Measurements from ENCODE around the gene CD226. TPM values are rescaled to one million over a fixed set of nuclear protein-coding genes. Genes with fewer than 3 reads are reported as not detected.

CD226 gene
- total RNA-seq, 1 experiment from 2014 or later: 1.2 TPM

DNA sequence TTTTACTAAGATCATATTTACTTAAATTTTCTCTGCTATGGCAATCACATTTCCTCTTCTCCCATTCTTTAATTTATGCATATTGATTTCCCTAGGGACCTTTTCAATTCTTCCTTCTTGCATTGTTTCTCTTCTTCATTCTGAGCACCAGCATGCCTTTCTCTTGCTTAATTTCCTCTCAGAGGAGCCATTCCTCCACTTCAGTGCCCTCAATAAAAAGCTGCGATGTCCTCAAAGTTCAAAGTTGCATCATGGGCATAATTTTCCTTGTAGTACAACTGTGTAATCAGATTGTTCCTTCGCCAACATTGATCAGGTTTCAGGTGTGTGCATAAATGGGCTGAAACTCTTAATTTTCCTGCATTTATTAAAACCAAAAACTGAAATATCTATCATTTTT, 21.8 kb upstream of the CD226 start:
- ChIA-PET CTCF (no interaction called here), RAD21 (ENCODE audit: low non-redundant PET in 1 of 2, low total read pairs in 2 of 2, uncharacterized antibody in 2 of 2, unreplicated experiment in 2 of 2) (no interaction called here), POLR2A (no interaction called here)
- H3K36me3 ChIP-seq (ENCODE audit: control insufficient read depth in 1 of 2, insufficient read depth in 2 of 2, low read length in 2 of 2): no peaks in the 10 kb centered on the region
- H3K27me3 ChIP-seq (ENCODE audit: insufficient read depth, low read length): no peaks in the 10 kb centered on the region
- no peak overlapping the region for H3K4me2 ChIP-seq (ENCODE audit: low read length)
- H3K4me3 ChIP-seq (replicated peaks in 1 of 2; ENCODE audit: low read depth in 1 of 2, low read length in 2 of 2): no peak overlapping the region
- no peaks in the 10 kb centered on the region for H3K9me2 ChIP-seq (ENCODE audit: insufficient read depth)
- DNase-seq (ENCODE audit: low read depth, low spot score): no peak
- intact Hi-C loops (cut with micrococcal nuclease): no loop called here
- H4K20me1 ChIP-seq (ENCODE audit: insufficient read depth): no peaks in the 10 kb centered on the region; the same call in 1 of the 2 replicates
- no peaks in the 10 kb centered on the region for H3K4me1 ChIP-seq (ENCODE audit: control insufficient read depth in 1 of 2, insufficient read depth in 2 of 2, low read length in 2 of 2)
- no peak for TF ChIP-seq CEBPB (IDR thresholded peaks at IDR 0.05; ENCODE audit: low read depth)
- TF ChIP-seq, protein P1, sequence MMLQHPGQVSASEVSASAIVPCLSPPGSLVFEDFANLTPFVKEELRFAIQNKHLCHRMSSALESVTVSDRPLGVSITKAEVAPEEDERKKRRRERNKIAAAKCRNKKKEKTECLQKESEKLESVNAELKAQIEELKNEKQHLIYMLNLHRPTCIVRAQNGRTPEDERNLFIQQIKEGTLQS (IDR thresholded peaks at IDR 0.05): no peak
- no peak overlapping the region for H3K9ac ChIP-seq (ENCODE audit: low read length)
- H3K79me2 ChIP-seq (ENCODE audit: insufficient read depth, low read length): no peaks in the 10 kb centered on the region
- no peak for ATAC-seq
- H3K27ac ChIP-seq (ENCODE audit: low read depth, low read length): no peak overlapping the region
- no peak overlapping the region for H2AFZ ChIP-seq (ENCODE audit: low read depth, low read length, poor library complexity, severe bottlenecking)
- BruUV-seq (replicated peaks): no TSS peak
- no peaks in the 10 kb centered on the region for H3K9me3 ChIP-seq (ENCODE audit: control insufficient read depth in 1 of 2, insufficient read depth in 1 of 2, low read depth in 1 of 2, low read length in 2 of 2)

DNA sequence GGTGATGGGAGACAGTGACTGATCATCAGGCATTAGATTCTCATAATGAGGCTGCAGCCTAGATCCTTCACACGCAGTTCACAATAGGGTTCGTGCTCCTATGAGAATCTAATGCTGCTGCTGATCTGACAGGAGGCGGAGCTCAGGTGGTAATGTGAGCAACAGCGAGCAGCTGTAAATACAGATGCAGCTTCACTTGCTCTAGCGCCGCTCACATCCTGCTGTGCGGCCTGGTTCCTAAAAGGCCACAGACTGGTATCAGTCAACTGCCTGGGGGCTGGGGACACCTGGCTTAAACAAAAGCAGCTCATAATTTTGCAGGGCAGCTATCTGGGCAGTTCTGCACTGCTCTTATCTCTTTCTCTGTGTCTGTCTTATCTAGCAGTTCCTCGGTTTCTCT, 20.4 kb upstream of the CD226 start:
- Histone ChIP-seq H3K9ac (ENCODE audit: low read length) (no peak overlapping the region), H2AFZ (ENCODE audit: low read depth, low read length, poor library complexity, severe bottlenecking) (no peak overlapping the region), H3K9me3 (ENCODE audit: control insufficient read depth in 1 of 2, insufficient read depth in 1 of 2, low read depth in 1 of 2, low read length in 2 of 2) (no peaks in the 10 kb centered on the region), H3K4me2 (ENCODE audit: low read length) (no peak overlapping the region), H3K27me3 (ENCODE audit: insufficient read depth, low read length) (no peaks in the 10 kb centered on the region), H3K36me3 (ENCODE audit: control insufficient read depth in 1 of 2, insufficient read depth in 2 of 2, low read length in 2 of 2) (no peaks in the 10 kb centered on the region), H3K27ac (ENCODE audit: low read depth, low read length) (no peak overlapping the region), H3K4me3 (replicated peaks in 1 of 2; ENCODE audit: low read depth in 1 of 2, low read length in 2 of 2) (no peak overlapping the region), H3K79me2 (ENCODE audit: insufficient read depth, low read length) (no peaks in the 10 kb centered on the region), H3K4me1 (ENCODE audit: control insufficient read depth in 1 of 2, insufficient read depth in 2 of 2, low read length in 2 of 2) (no peaks in the 10 kb centered on the region), H3K9me2 (ENCODE audit: insufficient read depth) (no peaks in the 10 kb centered on the region), H4K20me1 (ENCODE audit: insufficient read depth) (no peaks in the 10 kb centered on the region; the same call in 1 of the 2 replicates)
- BruUV-seq (replicated peaks): no TSS peak
- ChIA-PET POLR2A (no interaction called here), RAD21 (ENCODE audit: low non-redundant PET in 1 of 2, low total read pairs in 2 of 2, uncharacterized antibody in 2 of 2, unreplicated experiment in 2 of 2) (no interaction called here), CTCF (no interaction called here)
- intact Hi-C loops (cut with micrococcal nuclease): no loop called here
- ATAC-seq: no peak
- no peak for DNase-seq (ENCODE audit: low read depth, low spot score)
- no peak for TF ChIP-seq SIN3A (IDR thresholded peaks at IDR 0.05; ENCODE audit: low read depth)
- TF ChIP-seq, protein P2, sequence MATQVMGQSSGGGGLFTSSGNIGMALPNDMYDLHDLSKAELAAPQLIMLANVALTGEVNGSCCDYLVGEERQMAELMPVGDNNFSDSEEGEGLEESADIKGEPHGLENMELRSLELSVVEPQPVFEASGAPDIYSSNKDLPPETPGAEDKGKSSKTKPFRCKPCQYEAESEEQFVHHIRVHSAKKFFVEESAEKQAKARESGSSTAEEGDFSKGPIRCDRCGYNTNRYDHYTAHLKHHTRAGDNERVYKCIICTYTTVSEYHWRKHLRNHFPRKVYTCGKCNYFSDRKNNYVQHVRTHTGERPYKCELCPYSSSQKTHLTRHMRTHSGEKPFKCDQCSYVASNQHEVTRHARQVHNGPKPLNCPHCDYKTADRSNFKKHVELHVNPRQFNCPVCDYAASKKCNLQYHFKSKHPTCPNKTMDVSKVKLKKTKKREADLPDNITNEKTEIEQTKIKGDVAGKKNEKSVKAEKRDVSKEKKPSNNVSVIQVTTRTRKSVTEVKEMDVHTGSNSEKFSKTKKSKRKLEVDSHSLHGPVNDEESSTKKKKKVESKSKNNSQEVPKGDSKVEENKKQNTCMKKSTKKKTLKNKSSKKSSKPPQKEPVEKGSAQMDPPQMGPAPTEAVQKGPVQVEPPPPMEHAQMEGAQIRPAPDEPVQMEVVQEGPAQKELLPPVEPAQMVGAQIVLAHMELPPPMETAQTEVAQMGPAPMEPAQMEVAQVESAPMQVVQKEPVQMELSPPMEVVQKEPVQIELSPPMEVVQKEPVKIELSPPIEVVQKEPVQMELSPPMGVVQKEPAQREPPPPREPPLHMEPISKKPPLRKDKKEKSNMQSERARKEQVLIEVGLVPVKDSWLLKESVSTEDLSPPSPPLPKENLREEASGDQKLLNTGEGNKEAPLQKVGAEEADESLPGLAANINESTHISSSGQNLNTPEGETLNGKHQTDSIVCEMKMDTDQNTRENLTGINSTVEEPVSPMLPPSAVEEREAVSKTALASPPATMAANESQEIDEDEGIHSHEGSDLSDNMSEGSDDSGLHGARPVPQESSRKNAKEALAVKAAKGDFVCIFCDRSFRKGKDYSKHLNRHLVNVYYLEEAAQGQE (IDR thresholded peaks at IDR 0.05; ENCODE audit: low read depth): no peak
- TF ChIP-seq, protein P3, sequence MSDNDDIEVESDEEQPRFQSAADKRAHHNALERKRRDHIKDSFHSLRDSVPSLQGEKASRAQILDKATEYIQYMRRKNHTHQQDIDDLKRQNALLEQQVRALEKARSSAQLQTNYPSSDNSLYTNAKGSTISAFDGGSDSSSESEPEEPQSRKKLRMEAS (IDR thresholded peaks at IDR 0.05): no peak
- TF ChIP-seq ZFX (IDR thresholded peaks at IDR 0.05): no peak
- TF ChIP-seq, protein P4, sequence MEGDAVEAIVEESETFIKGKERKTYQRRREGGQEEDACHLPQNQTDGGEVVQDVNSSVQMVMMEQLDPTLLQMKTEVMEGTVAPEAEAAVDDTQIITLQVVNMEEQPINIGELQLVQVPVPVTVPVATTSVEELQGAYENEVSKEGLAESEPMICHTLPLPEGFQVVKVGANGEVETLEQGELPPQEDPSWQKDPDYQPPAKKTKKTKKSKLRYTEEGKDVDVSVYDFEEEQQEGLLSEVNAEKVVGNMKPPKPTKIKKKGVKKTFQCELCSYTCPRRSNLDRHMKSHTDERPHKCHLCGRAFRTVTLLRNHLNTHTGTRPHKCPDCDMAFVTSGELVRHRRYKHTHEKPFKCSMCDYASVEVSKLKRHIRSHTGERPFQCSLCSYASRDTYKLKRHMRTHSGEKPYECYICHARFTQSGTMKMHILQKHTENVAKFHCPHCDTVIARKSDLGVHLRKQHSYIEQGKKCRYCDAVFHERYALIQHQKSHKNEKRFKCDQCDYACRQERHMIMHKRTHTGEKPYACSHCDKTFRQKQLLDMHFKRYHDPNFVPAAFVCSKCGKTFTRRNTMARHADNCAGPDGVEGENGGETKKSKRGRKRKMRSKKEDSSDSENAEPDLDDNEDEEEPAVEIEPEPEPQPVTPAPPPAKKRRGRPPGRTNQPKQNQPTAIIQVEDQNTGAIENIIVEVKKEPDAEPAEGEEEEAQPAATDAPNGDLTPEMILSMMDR (IDR thresholded peaks at IDR 0.05 in 2 of 3, conservative IDR thresholded peaks at IDR 0.05 in 1 of 3; ENCODE audit: borderline replicate concordance in 1 of 3, insufficient read depth in 1 of 3, low read depth in 2 of 3, low read length in 2 of 3): no peak
- no peak for TF ChIP-seq SP1 (IDR thresholded peaks at IDR 0.05; ENCODE audit: low read depth)
- no peak for TF ChIP-seq EZH2phosphoT487 (IDR thresholded peaks at IDR 0.05; ENCODE audit: borderline replicate concordance)
- TF ChIP-seq CBX3 (IDR thresholded peaks at IDR 0.05; ENCODE audit: low read depth): no peak
- TF ChIP-seq TCF7L2 (IDR thresholded peaks at IDR 0.05; ENCODE audit: borderline replicate concordance, extremely low read depth, insufficient read depth, insufficient read length): no peak
- TF ChIP-seq ZNF274 (IDR thresholded peaks at IDR 0.05; ENCODE audit: low read depth, low read length): no peak
- TF ChIP-seq JUND (IDR thresholded peaks at IDR 0.05): no peak
- no peak for TF ChIP-seq RAD21 (IDR thresholded peaks at IDR 0.05; ENCODE audit: low read depth)
- no peak for TF ChIP-seq POLR2A (IDR thresholded peaks at IDR 0.05; ENCODE audit: borderline replicate concordance, extremely low read depth, insufficient read depth, insufficient read length)
- TF ChIP-seq CEBPB (IDR thresholded peaks at IDR 0.05; ENCODE audit: low read depth): no peak
- TF ChIP-seq EZH2 (IDR thresholded peaks at IDR 0.05): no peak

Data from HCT116 (cell line).